ENCODE results near the gene PLXNC1. TPM values are rescaled to one million over a fixed set of nuclear protein-coding genes. Genes with fewer than 3 reads are reported as not detected.

The PLXNC1 gene
- total RNA-seq, 1 donor from 2014 or later, result 28.0 TPM

DNA sequence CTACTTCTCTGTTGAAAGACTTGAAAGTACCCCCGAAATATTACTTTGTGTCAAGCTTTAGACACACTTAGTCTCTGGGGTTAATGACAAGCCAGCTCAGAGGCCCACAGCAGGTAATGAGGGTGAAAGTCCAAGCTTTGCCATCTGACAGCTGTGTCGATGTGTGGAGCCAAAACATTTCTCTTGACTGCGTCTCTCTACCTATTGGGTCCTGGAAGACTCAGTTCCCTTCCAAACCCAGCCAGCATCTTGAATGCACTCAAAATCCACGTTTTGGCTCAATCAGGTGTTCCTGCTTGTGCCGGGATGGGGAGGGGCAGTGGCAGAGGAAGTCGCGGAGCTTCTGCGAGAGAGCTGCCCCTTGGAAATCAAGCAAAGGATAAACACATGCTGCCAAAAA lies 3.2 kb downstream of the PLXNC1 start:
- Histone ChIP-seq H3K9me3 (no peaks in the 10 kb centered on the region), H3K27me3 (ENCODE audit: low read depth) (peaks cover 19% of the 10 kb centered on the region), H3K36me3 (no peaks in the 10 kb centered on the region), H3K4me3 (peak overlapping the region; percentile 66), H3K4me1 (peaks cover 45% of the 10 kb centered on the region), H3K27ac (no peak overlapping the region)
- ATAC-seq (no peak), DNase-seq (no peak)
- intact Hi-C loops (cut with DNase I), result no loop called here
- TF ChIP-seq, protein P1, sequence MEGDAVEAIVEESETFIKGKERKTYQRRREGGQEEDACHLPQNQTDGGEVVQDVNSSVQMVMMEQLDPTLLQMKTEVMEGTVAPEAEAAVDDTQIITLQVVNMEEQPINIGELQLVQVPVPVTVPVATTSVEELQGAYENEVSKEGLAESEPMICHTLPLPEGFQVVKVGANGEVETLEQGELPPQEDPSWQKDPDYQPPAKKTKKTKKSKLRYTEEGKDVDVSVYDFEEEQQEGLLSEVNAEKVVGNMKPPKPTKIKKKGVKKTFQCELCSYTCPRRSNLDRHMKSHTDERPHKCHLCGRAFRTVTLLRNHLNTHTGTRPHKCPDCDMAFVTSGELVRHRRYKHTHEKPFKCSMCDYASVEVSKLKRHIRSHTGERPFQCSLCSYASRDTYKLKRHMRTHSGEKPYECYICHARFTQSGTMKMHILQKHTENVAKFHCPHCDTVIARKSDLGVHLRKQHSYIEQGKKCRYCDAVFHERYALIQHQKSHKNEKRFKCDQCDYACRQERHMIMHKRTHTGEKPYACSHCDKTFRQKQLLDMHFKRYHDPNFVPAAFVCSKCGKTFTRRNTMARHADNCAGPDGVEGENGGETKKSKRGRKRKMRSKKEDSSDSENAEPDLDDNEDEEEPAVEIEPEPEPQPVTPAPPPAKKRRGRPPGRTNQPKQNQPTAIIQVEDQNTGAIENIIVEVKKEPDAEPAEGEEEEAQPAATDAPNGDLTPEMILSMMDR (IDR thresholded peaks at IDR 0.05), result no peak

GRCh38 chr12:94152292-94153078 lies 4.1 kb downstream of the PLXNC1 start:
- DNase-seq, result no peak
- Histone ChIP-seq H3K27ac (no peak overlapping the region), H3K4me1 (peaks cover 45% of the 10 kb centered on the region), H3K4me3 (no peak overlapping the region), H3K9me3 (no peaks in the 10 kb centered on the region), H3K27me3 (ENCODE audit: low read depth) (peaks cover 19% of the 10 kb centered on the region), H3K36me3 (no peaks in the 10 kb centered on the region)
- TF ChIP-seq, protein P1 (IDR thresholded peaks at IDR 0.05), result no peak
- intact Hi-C loops (cut with DNase I), result no loop called here
- no peak for ATAC-seq

GRCh38 chr12:94157181-94157580 lies 8.8 kb downstream of the PLXNC1 start:
- Histone ChIP-seq H3K27me3 (ENCODE audit: low read depth) (no peaks in the 10 kb centered on the region), H3K4me1 (peaks cover 8% of the 10 kb centered on the region), H3K4me3 (no peak overlapping the region), H3K27ac (no peak overlapping the region), H3K9me3 (no peaks in the 10 kb centered on the region), H3K36me3 (no peaks in the 10 kb centered on the region)
- DNase-seq, result no peak
- TF ChIP-seq, protein P1 (IDR thresholded peaks at IDR 0.05), result no peak
- intact Hi-C loops (cut with DNase I), result no loop called here
- ATAC-seq, result no peak

DNA sequence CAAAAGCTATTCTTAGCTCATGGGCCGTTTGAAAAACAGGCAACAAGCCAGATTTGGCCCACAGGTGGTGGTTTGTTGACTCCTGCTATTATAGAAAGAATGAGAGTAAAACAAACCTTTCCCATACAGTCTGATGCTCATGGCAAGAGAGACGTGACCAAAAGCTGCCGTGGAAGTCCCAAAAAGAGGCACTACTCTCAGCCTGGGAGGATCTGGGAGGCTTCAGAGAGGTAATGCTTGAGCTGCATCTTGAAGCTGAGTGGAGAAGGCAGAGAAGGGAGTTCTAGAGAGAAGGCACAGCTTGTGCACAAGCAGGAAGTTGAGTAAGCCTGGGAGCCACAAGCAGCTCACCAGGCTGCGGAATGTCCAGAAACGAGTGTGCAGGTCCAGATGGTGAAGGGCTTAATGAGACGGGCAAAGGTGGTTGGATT lies 9.6 kb downstream of the PLXNC1 start:
- DNase-seq (no peak), ATAC-seq (peak in 1 of 2 donors; percentile 35)
- H3K36me3 ChIP-seq, result no peaks in the 10 kb centered on the region
- H3K4me3 ChIP-seq, result no peak overlapping the region
- H3K9me3 ChIP-seq, result no peaks in the 10 kb centered on the region
- peaks cover under 1% of the 10 kb centered on the region for H3K4me1 ChIP-seq
- TF ChIP-seq, protein P1 (IDR thresholded peaks at IDR 0.05), result no peak
- intact Hi-C loops (cut with DNase I), result no loop called here
- no peak overlapping the region for H3K27ac ChIP-seq
- no peaks in the 10 kb centered on the region for H3K27me3 ChIP-seq (ENCODE audit: low read depth)

- intact Hi-C loops (cut with DNase I), result no loop called here
- no peak overlapping the region for H3K27ac ChIP-seq
- ATAC-seq, result no peak
These were observed 10.3 kb downstream of the PLXNC1 start for GRCh38 chr12:94158666-94159065.

More at GRCh38 chr12:94158666-94159065, 10.3 kb downstream of the PLXNC1 start:
- no peaks in the 10 kb centered on the region for H3K27me3 ChIP-seq (ENCODE audit: low read depth)
- no peaks in the 10 kb centered on the region for H3K9me3 ChIP-seq
- no peaks in the 10 kb centered on the region for H3K4me1 ChIP-seq
- DNase-seq, result no peak
- H3K4me3 ChIP-seq, result no peak overlapping the region
- no peaks in the 10 kb centered on the region for H3K36me3 ChIP-seq
- TF ChIP-seq, protein P1 (IDR thresholded peaks at IDR 0.05), result no peak
